Measurements from ENCODE around the gene FOXD3. TPM values are rescaled to one million over a fixed set of nuclear protein-coding genes. Genes with fewer than 3 reads are reported as not detected.
"Not testable (repeated sequence)": the region's sequence is repeated elsewhere in the genome, so short reads cannot be mapped to it uniquely, and the experiment has no call there.

FOXD3 gene
- total RNA-seq, 1 donor = not detected

- H3K4me3 ChIP-seq (ENCODE audit: low read depth, low read length) = no peak overlapping the region
- DNase-seq (ENCODE audit: low read depth) = no peak
- TF ChIP-seq CTCF (IDR thresholded peaks at IDR 0.05; ENCODE audit: insufficient read depth, low read depth, low read length) = no peak
Observed at GRCh38 chr1:63330331-63330916, 8.1 kb downstream of the FOXD3 start.

GRCh38 chr1:63342402-63342801 lies 20.0 kb downstream of the FOXD3 start:
- TF ChIP-seq CTCF (IDR thresholded peaks at IDR 0.05; ENCODE audit: insufficient read depth, low read depth, low read length) = no peak
- H3K4me3 ChIP-seq (ENCODE audit: low read depth, low read length) = no peak overlapping the region
- no peak for DNase-seq (ENCODE audit: low read depth)

GRCh38 chr1:63343922-63344321 lies 21.6 kb downstream of the FOXD3 start:
- TF ChIP-seq CTCF (IDR thresholded peaks at IDR 0.05; ENCODE audit: insufficient read depth, low read depth, low read length) = no peak
- no peak overlapping the region for H3K4me3 ChIP-seq (ENCODE audit: low read depth, low read length)
- DNase-seq (ENCODE audit: low read depth) = no peak

GRCh38 chr1:63350320-63350719 lies 28.0 kb downstream of the FOXD3 start:
- DNase-seq (ENCODE audit: low read depth) = no peak
- TF ChIP-seq CTCF (IDR thresholded peaks at IDR 0.05; ENCODE audit: insufficient read depth, low read depth, low read length) = no peak
- H3K4me3 ChIP-seq (ENCODE audit: low read depth, low read length) = no peak overlapping the region

- TF ChIP-seq CTCF (IDR thresholded peaks at IDR 0.05; ENCODE audit: insufficient read depth, low read depth, low read length) = no peak
- no peak for DNase-seq (ENCODE audit: low read depth)
- H3K4me3 ChIP-seq (ENCODE audit: low read depth, low read length) = no peak overlapping the region
Observed at GRCh38 chr1:63352736-63353135, 30.4 kb downstream of the FOXD3 start.

GRCh38 chr1:63356234-63356633 lies 33.9 kb downstream of the FOXD3 start:
- H3K4me3 ChIP-seq (ENCODE audit: low read depth, low read length); DNase-seq (ENCODE audit: low read depth): not testable (repeated sequence)

GRCh38 chr1:63359561-63359960 lies 37.2 kb downstream of the FOXD3 start:
- no peak overlapping the region for H3K4me3 ChIP-seq (ENCODE audit: low read depth, low read length)
- TF ChIP-seq CTCF (IDR thresholded peaks at IDR 0.05; ENCODE audit: insufficient read depth, low read depth, low read length) = no peak
- DNase-seq (ENCODE audit: low read depth) = no peak

All from fibroblast of villous mesenchyme (primary cell).